Cardiac muscle cell (in vitro differentiated cells and primary cell): Measurements from ENCODE around the gene MICALL2. TPM values are rescaled to one million over a fixed set of nuclear protein-coding genes. Genes with fewer than 3 reads are reported as not detected.

Experiments
- DNase-seq, 2 donors: peaks; one replicate each; pipeline versions ENCODE4 v3.0.0 to v3.0.0-alpha.2; 2010 to 2017; ENCODE audit warnings: low read depth in 1 of 2, low spot score in 1 of 2
- H3K27ac ChIP-seq: fragments of 200-600 bp; sonication (generic); 2 replicates; pipeline ENCODE4 v1.5.1; 2016
- H3K27me3 ChIP-seq: fragments of 200-600 bp; sonication (generic); 2 replicates; pipeline ENCODE4 v1.6.0; 2016; ENCODE audit warnings: control low read depth
- H3K36me3 ChIP-seq: fragments of 200-600 bp; sonication (generic); 2 replicates; pipeline ENCODE4 v1.5.1; 2016; ENCODE audit warnings: control low read depth
- H3K4me1 ChIP-seq: fragments of 200-600 bp; sonication (generic); 2 replicates; pipeline ENCODE4 v1.8.1; 2017; ENCODE audit warnings: low read depth, mild to moderate bottlenecking, mixed run types
- H3K4me3 ChIP-seq: fragments of 200-600 bp; sonication (generic); 2 replicates; pipeline ENCODE4 v1.5.1; 2016; ENCODE audit warnings: mild to moderate bottlenecking
- H3K9me3 ChIP-seq: fragments of 200-600 bp; sonication (generic); 2 replicates; pipeline ENCODE4 v1.5.1; 2017; ENCODE audit warnings: low read depth, mild to moderate bottlenecking, control low read depth
- polyA plus RNA-seq: library from polyadenylated mRNA; unstranded; fragments of >200 nt; fragmentation: Nextera tagmentation; extraction: Ambion mirVana; gene quantifications from 2 replicates; pipeline ENCODE4 v1.2.1, GENCODE V29; 2016
- total RNA-seq: library from RNA; depleted of rRNA; stranded (reverse); fragments of >200 nt; gene quantifications from 2 replicates; pipeline ENCODE4 v1.2.3, GENCODE V29; 2016
- TF ChIP-seq, protein P1 (sequence below): IDR thresholded peaks from 2 replicates; pipeline ENCODE4 v1.5.1; 2012; ENCODE audit warnings: low read depth, mild to moderate bottlenecking, low read length

MICALL2 gene
- total and polyA plus RNA-seq, 2 experiments from 2014 or later: 19.5 to 22.0 TPM

GRCh38 chr7:1449951-1450350 is 9.3 kb downstream of the MICALL2 start:
- Histone ChIP-seq H3K36me3 (no peaks in the 10 kb centered on the region), H3K4me1 (peaks cover 3% of the 10 kb centered on the region), H3K4me3 (no peak overlapping the region), H3K27ac (no peak overlapping the region), H3K9me3 (no peaks in the 10 kb centered on the region), H3K27me3 (no peaks in the 10 kb centered on the region)
- TF ChIP-seq, protein P1, sequence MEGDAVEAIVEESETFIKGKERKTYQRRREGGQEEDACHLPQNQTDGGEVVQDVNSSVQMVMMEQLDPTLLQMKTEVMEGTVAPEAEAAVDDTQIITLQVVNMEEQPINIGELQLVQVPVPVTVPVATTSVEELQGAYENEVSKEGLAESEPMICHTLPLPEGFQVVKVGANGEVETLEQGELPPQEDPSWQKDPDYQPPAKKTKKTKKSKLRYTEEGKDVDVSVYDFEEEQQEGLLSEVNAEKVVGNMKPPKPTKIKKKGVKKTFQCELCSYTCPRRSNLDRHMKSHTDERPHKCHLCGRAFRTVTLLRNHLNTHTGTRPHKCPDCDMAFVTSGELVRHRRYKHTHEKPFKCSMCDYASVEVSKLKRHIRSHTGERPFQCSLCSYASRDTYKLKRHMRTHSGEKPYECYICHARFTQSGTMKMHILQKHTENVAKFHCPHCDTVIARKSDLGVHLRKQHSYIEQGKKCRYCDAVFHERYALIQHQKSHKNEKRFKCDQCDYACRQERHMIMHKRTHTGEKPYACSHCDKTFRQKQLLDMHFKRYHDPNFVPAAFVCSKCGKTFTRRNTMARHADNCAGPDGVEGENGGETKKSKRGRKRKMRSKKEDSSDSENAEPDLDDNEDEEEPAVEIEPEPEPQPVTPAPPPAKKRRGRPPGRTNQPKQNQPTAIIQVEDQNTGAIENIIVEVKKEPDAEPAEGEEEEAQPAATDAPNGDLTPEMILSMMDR: no peak
- DNase-seq: no peak

DNA sequence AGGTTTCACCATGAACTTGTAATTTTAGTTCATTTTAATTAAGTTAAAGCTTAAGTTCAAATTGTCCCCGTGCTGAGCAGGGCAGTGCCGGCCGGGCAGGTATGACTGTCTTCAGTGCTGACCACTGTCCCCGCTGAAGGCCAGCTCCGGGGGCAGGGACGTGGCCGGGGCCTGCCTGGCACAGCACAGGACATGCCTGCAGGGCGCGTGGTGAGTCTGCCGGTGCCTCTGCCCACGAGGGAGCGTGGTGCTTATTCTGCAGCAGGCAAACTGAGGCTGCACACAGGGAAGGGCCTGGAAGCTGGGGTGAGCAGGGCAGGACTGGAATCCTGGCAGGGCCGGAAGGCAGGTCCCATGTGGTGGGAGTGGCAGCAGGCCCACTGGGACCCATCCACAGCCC is 9.8 kb downstream of the MICALL2 start:
- peaks cover 3% of the 10 kb centered on the region for H3K4me1 ChIP-seq

GRCh38 chr7:1448958-1449357 is 10.3 kb downstream of the MICALL2 start:
- no peak for DNase-seq
- Histone ChIP-seq H3K4me1 (peaks cover 3% of the 10 kb centered on the region), H3K27me3 (no peaks in the 10 kb centered on the region), H3K36me3 (no peaks in the 10 kb centered on the region), H3K9me3 (no peaks in the 10 kb centered on the region), H3K4me3 (no peak overlapping the region), H3K27ac (no peak overlapping the region)
- TF ChIP-seq, protein P1: no peak

More for the DNA sequence above, 9.8 kb downstream of the MICALL2 start:
- H3K36me3 ChIP-seq: no peaks in the 10 kb centered on the region
- TF ChIP-seq, protein P1: no peak
- no peak for DNase-seq
- no peak overlapping the region for H3K27ac ChIP-seq
- no peaks in the 10 kb centered on the region for H3K9me3 ChIP-seq
- H3K4me3 ChIP-seq: no peak overlapping the region
- no peaks in the 10 kb centered on the region for H3K27me3 ChIP-seq

DNA sequence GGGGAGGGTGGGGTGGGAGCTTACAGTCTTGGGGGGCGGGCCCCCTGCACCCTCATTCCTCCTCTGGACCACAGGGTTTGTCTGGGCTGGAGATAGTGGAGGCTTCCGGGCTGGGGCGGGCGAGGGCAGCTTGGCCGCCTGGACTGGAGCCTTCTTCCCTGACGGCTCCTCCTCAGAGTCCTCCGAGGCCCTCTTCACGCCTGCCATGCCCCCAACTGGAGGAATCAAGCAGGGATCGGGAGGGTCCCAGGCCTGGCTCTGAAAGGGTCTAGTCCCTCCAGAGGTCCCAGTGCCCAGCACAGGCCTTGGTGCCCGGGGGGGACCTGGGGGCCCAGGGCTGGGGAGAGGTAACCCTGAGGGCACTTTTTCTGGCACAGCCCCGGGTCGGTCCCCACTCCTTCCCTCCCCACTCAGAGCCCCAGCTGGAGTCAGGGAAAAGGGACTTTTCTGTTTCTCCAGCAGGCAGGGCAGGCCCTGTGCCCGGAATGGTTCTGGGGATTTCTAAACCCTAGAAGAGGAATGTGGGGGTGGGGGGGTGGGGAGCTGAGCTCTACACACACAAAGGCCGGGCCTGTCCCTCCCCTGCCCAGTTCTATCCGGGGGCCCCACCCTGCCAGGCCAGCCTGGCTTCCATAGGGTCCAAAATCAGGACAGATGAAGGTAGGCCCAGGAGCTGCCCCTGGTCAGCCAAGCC is 11.6 kb downstream of the MICALL2 start:
- peak in 1 of 2 donors; percentile 54 for DNase-seq

GRCh38 chr7:1447112-1447511 is 12.2 kb downstream of the MICALL2 start:
- Histone ChIP-seq H3K4me1 (peaks cover 1% of the 10 kb centered on the region), H3K36me3 (no peaks in the 10 kb centered on the region), H3K27me3 (no peaks in the 10 kb centered on the region), H3K27ac (no peak overlapping the region), H3K4me3 (no peak overlapping the region), H3K9me3 (no peaks in the 10 kb centered on the region)
- no peak for DNase-seq
- TF ChIP-seq, protein P1: no peak

More for the DNA sequence above, 11.6 kb downstream of the MICALL2 start:
- Histone ChIP-seq H3K4me3 (no peak overlapping the region), H3K4me1 (peaks cover 3% of the 10 kb centered on the region), H3K9me3 (no peaks in the 10 kb centered on the region), H3K27me3 (no peaks in the 10 kb centered on the region), H3K36me3 (no peaks in the 10 kb centered on the region), H3K27ac (no peak overlapping the region)
- TF ChIP-seq, protein P1: no peak
